Measurements from ENCODE around the gene ISOC1.

DNA sequence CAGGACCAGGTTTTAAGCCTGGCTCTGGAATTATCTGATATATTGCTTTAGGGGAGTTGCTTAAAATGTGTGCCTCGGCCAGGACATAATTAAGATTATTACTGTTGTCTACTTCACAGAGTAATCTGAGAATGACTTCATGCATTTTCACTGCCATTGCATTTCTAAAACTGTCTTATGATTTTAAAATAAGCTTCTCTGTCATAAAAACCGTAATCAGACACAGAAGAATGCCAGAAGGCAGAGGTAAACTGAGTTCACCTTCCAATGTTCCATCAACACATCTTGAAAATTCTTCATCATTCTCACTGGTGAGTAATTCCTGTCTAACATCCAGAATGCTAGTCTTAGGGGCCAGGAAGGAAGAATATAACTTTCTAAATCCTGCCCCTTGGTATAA is 47.1 kb downstream of the ISOC1 start:
- TF ChIP-seq DPF2 (CRISPR knock-in tag; IDR thresholded peaks at IDR 0.05; ENCODE audit: borderline replicate concordance, low read depth) (no peak), SRF (IDR thresholded peaks at IDR 0.05; ENCODE audit: low read depth, low read length) (no peak), TP53 (CRISPR knock-in tag; conservative IDR thresholded peaks at IDR 0.05) (no peak)
- TF ChIP-seq, protein P1, sequence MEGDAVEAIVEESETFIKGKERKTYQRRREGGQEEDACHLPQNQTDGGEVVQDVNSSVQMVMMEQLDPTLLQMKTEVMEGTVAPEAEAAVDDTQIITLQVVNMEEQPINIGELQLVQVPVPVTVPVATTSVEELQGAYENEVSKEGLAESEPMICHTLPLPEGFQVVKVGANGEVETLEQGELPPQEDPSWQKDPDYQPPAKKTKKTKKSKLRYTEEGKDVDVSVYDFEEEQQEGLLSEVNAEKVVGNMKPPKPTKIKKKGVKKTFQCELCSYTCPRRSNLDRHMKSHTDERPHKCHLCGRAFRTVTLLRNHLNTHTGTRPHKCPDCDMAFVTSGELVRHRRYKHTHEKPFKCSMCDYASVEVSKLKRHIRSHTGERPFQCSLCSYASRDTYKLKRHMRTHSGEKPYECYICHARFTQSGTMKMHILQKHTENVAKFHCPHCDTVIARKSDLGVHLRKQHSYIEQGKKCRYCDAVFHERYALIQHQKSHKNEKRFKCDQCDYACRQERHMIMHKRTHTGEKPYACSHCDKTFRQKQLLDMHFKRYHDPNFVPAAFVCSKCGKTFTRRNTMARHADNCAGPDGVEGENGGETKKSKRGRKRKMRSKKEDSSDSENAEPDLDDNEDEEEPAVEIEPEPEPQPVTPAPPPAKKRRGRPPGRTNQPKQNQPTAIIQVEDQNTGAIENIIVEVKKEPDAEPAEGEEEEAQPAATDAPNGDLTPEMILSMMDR (CRISPR knock-in tag; IDR thresholded peaks at IDR 0.05): no peak
- TF ChIP-seq, protein P2, sequence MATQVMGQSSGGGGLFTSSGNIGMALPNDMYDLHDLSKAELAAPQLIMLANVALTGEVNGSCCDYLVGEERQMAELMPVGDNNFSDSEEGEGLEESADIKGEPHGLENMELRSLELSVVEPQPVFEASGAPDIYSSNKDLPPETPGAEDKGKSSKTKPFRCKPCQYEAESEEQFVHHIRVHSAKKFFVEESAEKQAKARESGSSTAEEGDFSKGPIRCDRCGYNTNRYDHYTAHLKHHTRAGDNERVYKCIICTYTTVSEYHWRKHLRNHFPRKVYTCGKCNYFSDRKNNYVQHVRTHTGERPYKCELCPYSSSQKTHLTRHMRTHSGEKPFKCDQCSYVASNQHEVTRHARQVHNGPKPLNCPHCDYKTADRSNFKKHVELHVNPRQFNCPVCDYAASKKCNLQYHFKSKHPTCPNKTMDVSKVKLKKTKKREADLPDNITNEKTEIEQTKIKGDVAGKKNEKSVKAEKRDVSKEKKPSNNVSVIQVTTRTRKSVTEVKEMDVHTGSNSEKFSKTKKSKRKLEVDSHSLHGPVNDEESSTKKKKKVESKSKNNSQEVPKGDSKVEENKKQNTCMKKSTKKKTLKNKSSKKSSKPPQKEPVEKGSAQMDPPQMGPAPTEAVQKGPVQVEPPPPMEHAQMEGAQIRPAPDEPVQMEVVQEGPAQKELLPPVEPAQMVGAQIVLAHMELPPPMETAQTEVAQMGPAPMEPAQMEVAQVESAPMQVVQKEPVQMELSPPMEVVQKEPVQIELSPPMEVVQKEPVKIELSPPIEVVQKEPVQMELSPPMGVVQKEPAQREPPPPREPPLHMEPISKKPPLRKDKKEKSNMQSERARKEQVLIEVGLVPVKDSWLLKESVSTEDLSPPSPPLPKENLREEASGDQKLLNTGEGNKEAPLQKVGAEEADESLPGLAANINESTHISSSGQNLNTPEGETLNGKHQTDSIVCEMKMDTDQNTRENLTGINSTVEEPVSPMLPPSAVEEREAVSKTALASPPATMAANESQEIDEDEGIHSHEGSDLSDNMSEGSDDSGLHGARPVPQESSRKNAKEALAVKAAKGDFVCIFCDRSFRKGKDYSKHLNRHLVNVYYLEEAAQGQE (IDR thresholded peaks at IDR 0.05; ENCODE audit: borderline replicate concordance in 1 of 2, low read depth in 1 of 2, low read length in 2 of 2): no peak
- TF ChIP-seq, protein P3, sequence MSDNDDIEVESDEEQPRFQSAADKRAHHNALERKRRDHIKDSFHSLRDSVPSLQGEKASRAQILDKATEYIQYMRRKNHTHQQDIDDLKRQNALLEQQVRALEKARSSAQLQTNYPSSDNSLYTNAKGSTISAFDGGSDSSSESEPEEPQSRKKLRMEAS (IDR thresholded peaks at IDR 0.05): no peak
